ENCODE measurements around the gene GABRB1.

Gene GABRB1

DNA sequence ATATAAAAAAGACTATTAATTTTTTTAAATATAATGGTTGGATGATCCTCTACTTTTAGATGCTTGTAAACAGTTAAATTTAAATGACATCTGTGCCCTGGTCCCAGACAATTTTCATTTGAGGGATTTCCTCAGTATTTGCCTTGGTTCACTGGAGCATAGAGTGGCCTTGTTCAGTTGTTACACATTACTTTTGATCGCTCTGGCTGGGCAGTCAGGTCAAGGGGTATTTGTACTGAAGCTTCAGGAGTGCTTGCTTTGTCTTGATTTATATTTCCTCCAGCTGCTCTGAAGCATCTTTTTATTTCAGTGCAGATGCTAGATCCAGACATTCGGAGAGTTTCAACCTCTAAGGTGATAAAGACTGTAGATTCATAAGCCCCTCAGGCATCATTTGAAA lies 382.2 kb downstream of the GABRB1 start:
- Histone ChIP-seq H3K23ac (ENCODE audit: low read length) (no peak overlapping the region), H3K4me1 (ENCODE audit: control insufficient read depth, low read depth, low read length) (peaks cover 2% of the 10 kb centered on the region), H3K4me3 (ENCODE audit: low read length) (no peak overlapping the region), H4K5ac (ENCODE audit: low read length) (no peak overlapping the region), H3K36me3 (ENCODE audit: control insufficient read depth, insufficient read depth, low read length) (no peaks in the 10 kb centered on the region), H3K79me1 (ENCODE audit: low read length) (no peaks in the 10 kb centered on the region), H3K56ac (ENCODE audit: low read length) (no peak overlapping the region), H3K4ac (ENCODE audit: low read depth, low read length) (no peak overlapping the region), H3K27me3 (ENCODE audit: insufficient read depth, low read length, poor library complexity) (no peaks in the 10 kb centered on the region), H3K9ac (ENCODE audit: low read length) (no peak overlapping the region), H2BK120ac (ENCODE audit: low read depth, low read length) (no peak overlapping the region), H2BK5ac (ENCODE audit: low read length) (no peak overlapping the region), H2BK15ac (replicated peaks; ENCODE audit: low read depth) (no peak overlapping the region), H2AK5ac (ENCODE audit: low read length) (no peak overlapping the region), H3K18ac (ENCODE audit: low read length) (no peak overlapping the region), H3K79me2 (ENCODE audit: control insufficient read depth, insufficient read depth, low read length) (no peaks in the 10 kb centered on the region), H3K27ac (ENCODE audit: low read depth, low read length) (no peak overlapping the region), H4K8ac (ENCODE audit: low read depth, low read length) (no peak overlapping the region), H3K4me2 (ENCODE audit: low read length) (no peak overlapping the region)
- no peak for DNase-seq
- no CpG with 5 or more reads among the region's 2 CpGs for WGBS (ENCODE audit: extremely low coverage, insufficient coverage, low lambda C conversion rate)

DNA sequence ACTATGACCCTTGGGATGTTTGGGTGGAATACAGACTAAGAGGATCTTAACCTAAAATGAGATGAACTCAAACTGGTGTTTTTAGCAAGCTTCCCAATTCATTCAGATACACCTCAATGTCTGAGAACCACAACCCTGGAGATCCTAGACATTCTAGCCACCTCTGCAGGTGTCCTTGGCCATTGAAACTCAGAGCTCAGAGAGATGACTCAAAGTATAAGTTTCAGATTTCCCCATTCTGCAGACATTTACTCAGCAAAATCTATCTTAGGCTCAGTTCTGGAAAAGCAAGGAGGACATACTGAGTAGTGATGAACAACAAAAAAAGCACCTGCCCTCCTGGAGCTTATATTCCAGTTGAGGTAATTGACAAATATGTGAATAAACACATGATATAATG lies 384.4 kb downstream of the GABRB1 start:
- no peak overlapping the region for H3K4me3 ChIP-seq (ENCODE audit: low read length)
- H3K27ac ChIP-seq (ENCODE audit: low read depth, low read length): no peak overlapping the region
- peaks cover 2% of the 10 kb centered on the region for H3K4me1 ChIP-seq (ENCODE audit: control insufficient read depth, low read depth, low read length)
- H3K56ac ChIP-seq (ENCODE audit: low read length): no peak overlapping the region
- H2AK5ac ChIP-seq (ENCODE audit: low read length): no peak overlapping the region
- DNase-seq: no peak
- H3K36me3 ChIP-seq (ENCODE audit: control insufficient read depth, insufficient read depth, low read length): no peaks in the 10 kb centered on the region
- H4K8ac ChIP-seq (ENCODE audit: low read depth, low read length): no peak overlapping the region
- no peaks in the 10 kb centered on the region for H3K79me2 ChIP-seq (ENCODE audit: control insufficient read depth, insufficient read depth, low read length)
- H3K9ac ChIP-seq (ENCODE audit: low read length): no peak overlapping the region
- no peak overlapping the region for H2BK15ac ChIP-seq (replicated peaks; ENCODE audit: low read depth)
- no peak overlapping the region for H2BK5ac ChIP-seq (ENCODE audit: low read length)
- no peaks in the 10 kb centered on the region for H3K79me1 ChIP-seq (ENCODE audit: low read length)
- H3K23ac ChIP-seq (ENCODE audit: low read length): no peak overlapping the region
- no peak overlapping the region for H3K18ac ChIP-seq (ENCODE audit: low read length)
- H3K4me2 ChIP-seq (ENCODE audit: low read length): no peak overlapping the region
- H3K4ac ChIP-seq (ENCODE audit: low read depth, low read length): no peak overlapping the region
- no peaks in the 10 kb centered on the region for H3K27me3 ChIP-seq (ENCODE audit: insufficient read depth, low read length, poor library complexity)
- no peak overlapping the region for H4K5ac ChIP-seq (ENCODE audit: low read length)
- H2BK120ac ChIP-seq (ENCODE audit: low read depth, low read length): no peak overlapping the region

DNA sequence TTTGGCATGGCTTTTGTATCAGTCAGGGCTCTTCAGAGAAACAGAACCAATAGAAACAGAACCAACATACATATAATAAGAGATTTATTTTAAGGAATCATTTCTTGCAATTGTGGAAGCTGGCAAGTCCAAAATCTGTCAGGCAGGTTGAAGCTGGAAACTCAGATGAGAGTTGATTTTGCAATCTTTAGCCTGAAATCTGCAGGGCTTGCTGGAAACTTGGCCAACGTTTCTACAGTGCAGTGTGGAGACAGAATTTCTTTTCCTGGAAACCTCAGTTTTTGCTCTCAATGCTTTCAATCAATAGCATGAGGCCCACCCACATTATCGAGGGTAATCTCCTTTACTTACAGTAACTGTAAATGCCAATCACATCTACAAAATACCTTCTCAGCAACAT lies 386.8 kb downstream of the GABRB1 start:
- no peak overlapping the region for H3K27ac ChIP-seq (ENCODE audit: low read depth, low read length)
- no peaks in the 10 kb centered on the region for H3K79me2 ChIP-seq (ENCODE audit: control insufficient read depth, insufficient read depth, low read length)
- no peak overlapping the region for H4K5ac ChIP-seq (ENCODE audit: low read length)
- no peak overlapping the region for H3K4ac ChIP-seq (ENCODE audit: low read depth, low read length)
- no peak overlapping the region for H3K18ac ChIP-seq (ENCODE audit: low read length)
- WGBS (ENCODE audit: extremely low coverage, insufficient coverage, low lambda C conversion rate): no CpG with 5 or more reads among the region's 2 CpGs
- no peak overlapping the region for H3K56ac ChIP-seq (ENCODE audit: low read length)
- no peaks in the 10 kb centered on the region for H3K79me1 ChIP-seq (ENCODE audit: low read length)
- H3K4me1 ChIP-seq (ENCODE audit: control insufficient read depth, low read depth, low read length): peaks cover 2% of the 10 kb centered on the region
- H2BK120ac ChIP-seq (ENCODE audit: low read depth, low read length): no peak overlapping the region
- H3K4me2 ChIP-seq (ENCODE audit: low read length): no peak overlapping the region
- H3K27me3 ChIP-seq (ENCODE audit: insufficient read depth, low read length, poor library complexity): no peaks in the 10 kb centered on the region
- H2AK5ac ChIP-seq (ENCODE audit: low read length): no peak overlapping the region
- no peak overlapping the region for H3K23ac ChIP-seq (ENCODE audit: low read length)
- H2BK5ac ChIP-seq (ENCODE audit: low read length): no peak overlapping the region
- no peaks in the 10 kb centered on the region for H3K36me3 ChIP-seq (ENCODE audit: control insufficient read depth, insufficient read depth, low read length)
- H4K8ac ChIP-seq (ENCODE audit: low read depth, low read length): no peak overlapping the region
- no peak overlapping the region for H2BK15ac ChIP-seq (replicated peaks; ENCODE audit: low read depth)
- no peak for DNase-seq
- no peak overlapping the region for H3K9ac ChIP-seq (ENCODE audit: low read length)
- H3K4me3 ChIP-seq (ENCODE audit: low read length): no peak overlapping the region

DNA sequence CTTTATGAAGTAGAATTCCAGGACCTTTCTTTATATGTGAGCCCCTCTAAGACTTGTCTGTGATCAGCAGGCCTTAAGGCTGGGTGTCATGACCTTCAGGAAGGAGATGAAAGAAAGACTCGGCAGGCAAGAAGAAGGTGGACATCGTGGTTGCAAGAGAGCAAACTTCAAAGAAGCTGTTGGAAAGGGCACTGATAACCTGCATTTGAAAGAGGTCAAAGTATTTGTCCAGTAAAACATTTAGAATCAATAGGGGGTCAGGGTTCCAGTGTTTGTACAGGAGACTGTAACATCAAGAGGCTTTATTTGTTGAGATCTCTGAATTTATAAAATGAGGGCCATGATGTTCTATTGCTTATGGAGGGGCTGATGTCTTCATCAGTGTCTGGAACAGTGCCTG lies 387.9 kb downstream of the GABRB1 start:
- no peaks in the 10 kb centered on the region for H3K27me3 ChIP-seq (ENCODE audit: insufficient read depth, low read length, poor library complexity)
- no peak overlapping the region for H3K23ac ChIP-seq (ENCODE audit: low read length)
- no peaks in the 10 kb centered on the region for H3K36me3 ChIP-seq (ENCODE audit: control insufficient read depth, insufficient read depth, low read length)
- no peak overlapping the region for H3K18ac ChIP-seq (ENCODE audit: low read length)
- no peak overlapping the region for H2AK5ac ChIP-seq (ENCODE audit: low read length)
- H3K4me1 ChIP-seq (ENCODE audit: control insufficient read depth, low read depth, low read length): no peaks in the 10 kb centered on the region
- DNase-seq: no peak
- H2BK15ac ChIP-seq (replicated peaks; ENCODE audit: low read depth): no peak overlapping the region
- H2BK120ac ChIP-seq (ENCODE audit: low read depth, low read length): no peak overlapping the region
- H3K79me2 ChIP-seq (ENCODE audit: control insufficient read depth, insufficient read depth, low read length): no peaks in the 10 kb centered on the region
- no peak overlapping the region for H3K4me2 ChIP-seq (ENCODE audit: low read length)
- no peak overlapping the region for H3K4me3 ChIP-seq (ENCODE audit: low read length)
- no peak overlapping the region for H3K27ac ChIP-seq (ENCODE audit: low read depth, low read length)
- H3K56ac ChIP-seq (ENCODE audit: low read length): no peak overlapping the region
- H3K79me1 ChIP-seq (ENCODE audit: low read length): no peaks in the 10 kb centered on the region
- H3K4ac ChIP-seq (ENCODE audit: low read depth, low read length): no peak overlapping the region
- no CpG with 5 or more reads among the region's 2 CpGs for WGBS (ENCODE audit: extremely low coverage, insufficient coverage, low lambda C conversion rate)
- H4K8ac ChIP-seq (ENCODE audit: low read depth, low read length): no peak overlapping the region
- no peak overlapping the region for H3K9ac ChIP-seq (ENCODE audit: low read length)
- H4K5ac ChIP-seq (ENCODE audit: low read length): no peak overlapping the region
- H2BK5ac ChIP-seq (ENCODE audit: low read length): no peak overlapping the region

DNA sequence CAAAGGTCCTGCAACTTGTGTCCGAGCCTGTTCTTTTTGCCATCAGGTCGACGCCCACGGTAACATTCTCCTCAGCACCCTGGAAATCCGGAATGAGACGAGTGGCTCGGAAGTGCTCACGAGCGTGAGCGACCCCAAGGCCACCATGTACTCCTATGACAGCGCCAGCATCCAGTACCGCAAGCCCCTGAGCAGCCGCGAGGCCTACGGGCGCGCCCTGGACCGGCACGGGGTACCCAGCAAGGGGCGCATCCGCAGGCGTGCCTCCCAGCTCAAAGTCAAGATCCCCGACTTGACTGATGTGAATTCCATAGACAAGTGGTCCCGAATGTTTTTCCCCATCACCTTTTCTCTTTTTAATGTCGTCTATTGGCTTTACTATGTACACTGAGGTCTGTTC lies 394.3 kb downstream of the GABRB1 start:
- no peak overlapping the region for H4K5ac ChIP-seq (ENCODE audit: low read length)
- H3K27ac ChIP-seq (ENCODE audit: low read depth, low read length): no peak overlapping the region
- no peak overlapping the region for H2BK120ac ChIP-seq (ENCODE audit: low read depth, low read length)
- H3K9ac ChIP-seq (ENCODE audit: low read length): no peak overlapping the region
- no peak overlapping the region for H2BK15ac ChIP-seq (replicated peaks; ENCODE audit: low read depth)
- no peak overlapping the region for H3K4ac ChIP-seq (ENCODE audit: low read depth, low read length)
- no peaks in the 10 kb centered on the region for H3K79me1 ChIP-seq (ENCODE audit: low read length)
- H3K18ac ChIP-seq (ENCODE audit: low read length): no peak overlapping the region
- WGBS (ENCODE audit: extremely low coverage, insufficient coverage, low lambda C conversion rate): no CpG with 5 or more reads among the region's 25 CpGs
- no peaks in the 10 kb centered on the region for H3K79me2 ChIP-seq (ENCODE audit: control insufficient read depth, insufficient read depth, low read length)
- H4K8ac ChIP-seq (ENCODE audit: low read depth, low read length): no peak overlapping the region
- no peak overlapping the region for H3K4me2 ChIP-seq (ENCODE audit: low read length)
- H3K4me3 ChIP-seq (ENCODE audit: low read length): no peak overlapping the region
- no peak overlapping the region for H3K23ac ChIP-seq (ENCODE audit: low read length)
- H3K4me1 ChIP-seq (ENCODE audit: control insufficient read depth, low read depth, low read length): no peaks in the 10 kb centered on the region
- H3K27me3 ChIP-seq (ENCODE audit: insufficient read depth, low read length, poor library complexity): no peaks in the 10 kb centered on the region
- H3K56ac ChIP-seq (ENCODE audit: low read length): no peak overlapping the region
- H3K36me3 ChIP-seq (ENCODE audit: control insufficient read depth, insufficient read depth, low read length): no peaks in the 10 kb centered on the region
- no peak for DNase-seq
- no peak overlapping the region for H2AK5ac ChIP-seq (ENCODE audit: low read length)
- H2BK5ac ChIP-seq (ENCODE audit: low read length): no peak overlapping the region

DNA sequence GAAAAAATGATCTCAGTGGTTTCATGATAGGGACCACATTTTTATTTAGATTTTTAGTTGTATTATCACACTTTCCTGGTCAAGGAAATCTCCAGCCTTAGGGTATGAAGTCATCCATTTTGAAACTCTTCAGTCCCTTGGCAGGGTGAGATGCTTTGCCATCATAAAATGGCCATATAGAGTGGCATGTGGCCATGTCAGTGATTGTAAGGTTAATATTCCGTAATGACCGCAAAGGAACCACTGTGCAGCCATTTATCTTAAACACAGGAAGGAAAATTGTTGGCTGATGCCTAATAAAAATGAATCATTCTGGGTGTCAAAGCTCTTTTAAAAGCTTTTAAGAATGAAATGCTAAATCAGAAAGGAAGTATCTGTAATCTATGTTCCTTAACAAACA lies 396.6 kb downstream of the GABRB1 start:
- Histone ChIP-seq H3K27ac (ENCODE audit: low read depth, low read length) (no peak overlapping the region), H3K23ac (ENCODE audit: low read length) (no peak overlapping the region), H3K18ac (ENCODE audit: low read length) (no peak overlapping the region), H3K79me2 (ENCODE audit: control insufficient read depth, insufficient read depth, low read length) (no peaks in the 10 kb centered on the region), H3K79me1 (ENCODE audit: low read length) (no peaks in the 10 kb centered on the region), H4K5ac (ENCODE audit: low read length) (no peak overlapping the region), H3K4me1 (ENCODE audit: control insufficient read depth, low read depth, low read length) (no peaks in the 10 kb centered on the region), H2BK5ac (ENCODE audit: low read length) (no peak overlapping the region), H3K4me2 (ENCODE audit: low read length) (no peak overlapping the region), H4K8ac (ENCODE audit: low read depth, low read length) (no peak overlapping the region), H3K56ac (ENCODE audit: low read length) (no peak overlapping the region), H2BK120ac (ENCODE audit: low read depth, low read length) (no peak overlapping the region), H3K36me3 (ENCODE audit: control insufficient read depth, insufficient read depth, low read length) (no peaks in the 10 kb centered on the region), H3K4me3 (ENCODE audit: low read length) (no peak overlapping the region), H2AK5ac (ENCODE audit: low read length) (no peak overlapping the region), H3K9ac (ENCODE audit: low read length) (no peak overlapping the region), H3K4ac (ENCODE audit: low read depth, low read length) (no peak overlapping the region), H3K27me3 (ENCODE audit: insufficient read depth, low read length, poor library complexity) (no peaks in the 10 kb centered on the region), H2BK15ac (replicated peaks; ENCODE audit: low read depth) (no peak overlapping the region)
- WGBS (ENCODE audit: extremely low coverage, insufficient coverage, low lambda C conversion rate): no CpG with 5 or more reads among the region's 2 CpGs
- no peak for DNase-seq

Measured in mesendoderm (in vitro differentiated cells).